HL-60 (cell line): ENCODE results near the gene NFE2L2.

Experiments used
- GABPA ChIP-seq: IDR thresholded peaks from 2 replicates; pipeline ENCODE4 v1.6.1; 2012; ENCODE audit warnings: low read depth
- POLR2AphosphoS5 ChIP-seq: IDR thresholded peaks from 2 replicates; pipeline ENCODE4 v1.6.1; 2012; ENCODE audit warnings: low read depth
- SPI1 ChIP-seq: IDR thresholded peaks from 2 replicates; pipeline ENCODE4 v1.6.1; 2012; ENCODE audit warnings: low read depth, mild to moderate bottlenecking, borderline replicate concordance
- TF ChIP-seq, protein P1 (sequence below): IDR thresholded peaks from one replicate; pipeline ENCODE4 v1.5.1; 2011; ENCODE audit warnings: low read length, control low read depth, inconsistent platforms; ENCODE audit not compliant: insufficient read depth
- TF ChIP-seq, protein P2 (sequence below): IDR thresholded peaks from 2 replicates; pipeline ENCODE4 v1.6.1; 2012; ENCODE audit warnings: low read depth; ENCODE audit not compliant: insufficient replicate concordance

DNA sequence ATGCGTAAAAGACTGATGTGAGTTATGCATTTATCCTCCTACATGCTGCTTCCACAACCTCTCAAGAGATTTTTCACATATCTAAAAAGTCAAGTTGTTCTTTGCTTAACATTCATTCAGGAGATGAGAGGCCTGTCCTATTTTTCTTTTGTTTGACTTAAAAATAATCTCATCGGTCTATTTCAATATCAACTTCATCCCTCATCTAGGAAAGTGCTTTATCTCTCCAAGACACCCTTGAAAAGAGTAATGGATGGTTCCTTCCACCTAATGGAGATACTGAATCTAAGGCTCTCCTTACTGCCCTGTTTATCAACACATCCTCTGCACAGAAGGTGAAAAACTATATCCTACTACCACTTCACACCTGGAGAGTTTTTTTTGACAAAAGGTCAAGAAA is 2.4 kb downstream of the NFE2L2 start:
- TF ChIP-seq, protein P1, sequence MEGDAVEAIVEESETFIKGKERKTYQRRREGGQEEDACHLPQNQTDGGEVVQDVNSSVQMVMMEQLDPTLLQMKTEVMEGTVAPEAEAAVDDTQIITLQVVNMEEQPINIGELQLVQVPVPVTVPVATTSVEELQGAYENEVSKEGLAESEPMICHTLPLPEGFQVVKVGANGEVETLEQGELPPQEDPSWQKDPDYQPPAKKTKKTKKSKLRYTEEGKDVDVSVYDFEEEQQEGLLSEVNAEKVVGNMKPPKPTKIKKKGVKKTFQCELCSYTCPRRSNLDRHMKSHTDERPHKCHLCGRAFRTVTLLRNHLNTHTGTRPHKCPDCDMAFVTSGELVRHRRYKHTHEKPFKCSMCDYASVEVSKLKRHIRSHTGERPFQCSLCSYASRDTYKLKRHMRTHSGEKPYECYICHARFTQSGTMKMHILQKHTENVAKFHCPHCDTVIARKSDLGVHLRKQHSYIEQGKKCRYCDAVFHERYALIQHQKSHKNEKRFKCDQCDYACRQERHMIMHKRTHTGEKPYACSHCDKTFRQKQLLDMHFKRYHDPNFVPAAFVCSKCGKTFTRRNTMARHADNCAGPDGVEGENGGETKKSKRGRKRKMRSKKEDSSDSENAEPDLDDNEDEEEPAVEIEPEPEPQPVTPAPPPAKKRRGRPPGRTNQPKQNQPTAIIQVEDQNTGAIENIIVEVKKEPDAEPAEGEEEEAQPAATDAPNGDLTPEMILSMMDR = no peak
- TF ChIP-seq GABPA = no peak
- no peak for TF ChIP-seq POLR2AphosphoS5
- TF ChIP-seq, protein P2, sequence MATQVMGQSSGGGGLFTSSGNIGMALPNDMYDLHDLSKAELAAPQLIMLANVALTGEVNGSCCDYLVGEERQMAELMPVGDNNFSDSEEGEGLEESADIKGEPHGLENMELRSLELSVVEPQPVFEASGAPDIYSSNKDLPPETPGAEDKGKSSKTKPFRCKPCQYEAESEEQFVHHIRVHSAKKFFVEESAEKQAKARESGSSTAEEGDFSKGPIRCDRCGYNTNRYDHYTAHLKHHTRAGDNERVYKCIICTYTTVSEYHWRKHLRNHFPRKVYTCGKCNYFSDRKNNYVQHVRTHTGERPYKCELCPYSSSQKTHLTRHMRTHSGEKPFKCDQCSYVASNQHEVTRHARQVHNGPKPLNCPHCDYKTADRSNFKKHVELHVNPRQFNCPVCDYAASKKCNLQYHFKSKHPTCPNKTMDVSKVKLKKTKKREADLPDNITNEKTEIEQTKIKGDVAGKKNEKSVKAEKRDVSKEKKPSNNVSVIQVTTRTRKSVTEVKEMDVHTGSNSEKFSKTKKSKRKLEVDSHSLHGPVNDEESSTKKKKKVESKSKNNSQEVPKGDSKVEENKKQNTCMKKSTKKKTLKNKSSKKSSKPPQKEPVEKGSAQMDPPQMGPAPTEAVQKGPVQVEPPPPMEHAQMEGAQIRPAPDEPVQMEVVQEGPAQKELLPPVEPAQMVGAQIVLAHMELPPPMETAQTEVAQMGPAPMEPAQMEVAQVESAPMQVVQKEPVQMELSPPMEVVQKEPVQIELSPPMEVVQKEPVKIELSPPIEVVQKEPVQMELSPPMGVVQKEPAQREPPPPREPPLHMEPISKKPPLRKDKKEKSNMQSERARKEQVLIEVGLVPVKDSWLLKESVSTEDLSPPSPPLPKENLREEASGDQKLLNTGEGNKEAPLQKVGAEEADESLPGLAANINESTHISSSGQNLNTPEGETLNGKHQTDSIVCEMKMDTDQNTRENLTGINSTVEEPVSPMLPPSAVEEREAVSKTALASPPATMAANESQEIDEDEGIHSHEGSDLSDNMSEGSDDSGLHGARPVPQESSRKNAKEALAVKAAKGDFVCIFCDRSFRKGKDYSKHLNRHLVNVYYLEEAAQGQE = no peak
- TF ChIP-seq SPI1 = no peak
